Breast epithelium (tissue), 3 donors: ENCODE data around the gene FAM177B.

ENCODE experiments used
- POLR2A ChIP-seq: fragments of 450-650 bp; IDR thresholded peaks from one replicate; pipeline ENCODE4 v1.6.1; 2016; ENCODE audit warnings: antibody characterized with exemption, mild to moderate bottlenecking, moderate library complexity
- POLR2AphosphoS5 ChIP-seq, 3 donors: sonication (generic); formaldehyde crosslinking; IDR thresholded peaks; one replicate each; pipeline ENCODE4 v1.6.1; 2017; ENCODE audit warnings: antibody characterized with exemption in 3 of 3
- TF ChIP-seq, protein P1 (sequence below), 3 donors: fragments of 450-650 bp; IDR thresholded peaks; one replicate each; pipeline ENCODE4 v1.5.1; 2016 to 2017; ENCODE audit warnings: antibody characterized with exemption in 3 of 3, mild to moderate bottlenecking in 3 of 3, moderate library complexity in 3 of 3

DNA sequence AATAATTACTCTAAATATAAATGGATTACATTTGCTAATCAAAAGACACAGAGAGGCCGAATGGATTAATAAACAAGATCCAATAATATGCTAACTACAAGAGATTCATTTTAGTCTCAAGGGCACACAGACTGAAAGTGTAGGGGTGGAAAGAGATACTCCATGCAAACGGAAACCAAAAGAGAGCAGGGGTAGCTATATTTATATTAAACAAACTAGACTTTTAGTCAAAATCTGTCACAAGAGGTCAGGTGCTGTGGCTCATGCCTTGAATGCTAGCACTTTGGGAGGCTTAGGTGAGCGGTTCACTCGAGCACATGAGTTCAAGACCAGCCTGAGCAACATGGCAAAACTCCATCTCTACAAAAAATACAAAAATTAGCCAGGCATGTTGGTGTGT lies 44.2 kb downstream of the FAM177B start:
- TF ChIP-seq, protein P1, sequence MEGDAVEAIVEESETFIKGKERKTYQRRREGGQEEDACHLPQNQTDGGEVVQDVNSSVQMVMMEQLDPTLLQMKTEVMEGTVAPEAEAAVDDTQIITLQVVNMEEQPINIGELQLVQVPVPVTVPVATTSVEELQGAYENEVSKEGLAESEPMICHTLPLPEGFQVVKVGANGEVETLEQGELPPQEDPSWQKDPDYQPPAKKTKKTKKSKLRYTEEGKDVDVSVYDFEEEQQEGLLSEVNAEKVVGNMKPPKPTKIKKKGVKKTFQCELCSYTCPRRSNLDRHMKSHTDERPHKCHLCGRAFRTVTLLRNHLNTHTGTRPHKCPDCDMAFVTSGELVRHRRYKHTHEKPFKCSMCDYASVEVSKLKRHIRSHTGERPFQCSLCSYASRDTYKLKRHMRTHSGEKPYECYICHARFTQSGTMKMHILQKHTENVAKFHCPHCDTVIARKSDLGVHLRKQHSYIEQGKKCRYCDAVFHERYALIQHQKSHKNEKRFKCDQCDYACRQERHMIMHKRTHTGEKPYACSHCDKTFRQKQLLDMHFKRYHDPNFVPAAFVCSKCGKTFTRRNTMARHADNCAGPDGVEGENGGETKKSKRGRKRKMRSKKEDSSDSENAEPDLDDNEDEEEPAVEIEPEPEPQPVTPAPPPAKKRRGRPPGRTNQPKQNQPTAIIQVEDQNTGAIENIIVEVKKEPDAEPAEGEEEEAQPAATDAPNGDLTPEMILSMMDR (IDR thresholded peaks at IDR 0.05) = no peak
- TF ChIP-seq POLR2A = no peak
- TF ChIP-seq POLR2AphosphoS5 (IDR thresholded peaks at IDR 0.05) = no peak
